ENCODE measurements around the gene TNRC18.
"Not testable (repeated sequence)": the region's sequence is repeated elsewhere in the genome, so short reads cannot be mapped to it uniquely, and the experiment has no call there.

The TNRC18 gene

GRCh38 chr7:5260530-5261068 lies 163.0 kb downstream of the TNRC18 start:
- not testable (repeated sequence) for DNase-seq
